ENCODE measurements around the gene NBAS.

DNA sequence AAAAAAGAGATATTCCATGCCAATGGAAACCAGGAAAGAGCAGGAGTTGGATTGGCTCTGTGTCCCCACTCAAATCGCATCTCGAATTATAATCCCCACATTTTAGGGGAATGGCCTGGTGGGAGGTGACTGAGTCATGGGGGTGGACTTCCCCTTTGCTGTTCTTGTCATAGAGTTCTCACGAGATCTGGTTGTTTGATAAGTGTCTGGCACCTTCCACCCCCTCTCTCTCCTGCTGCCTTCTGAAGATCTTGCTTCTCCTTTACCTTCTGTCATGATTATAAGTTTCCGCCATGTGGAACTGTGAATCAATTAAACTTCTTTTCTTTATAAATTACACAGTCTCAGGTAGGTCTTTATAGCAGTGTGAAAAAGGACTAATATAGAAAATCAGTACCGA, 355.6 kb downstream of the NBAS start:
- TF ChIP-seq, protein P1, sequence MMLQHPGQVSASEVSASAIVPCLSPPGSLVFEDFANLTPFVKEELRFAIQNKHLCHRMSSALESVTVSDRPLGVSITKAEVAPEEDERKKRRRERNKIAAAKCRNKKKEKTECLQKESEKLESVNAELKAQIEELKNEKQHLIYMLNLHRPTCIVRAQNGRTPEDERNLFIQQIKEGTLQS (IDR thresholded peaks at IDR 0.05; ENCODE audit: borderline replicate concordance, extremely low read depth, low read depth, low read length), result no peak
- TF ChIP-seq ZNF274 (IDR thresholded peaks at IDR 0.05; ENCODE audit: insufficient read depth, insufficient read length), result no peak
- no peak for TF ChIP-seq NRF1 (conservative IDR thresholded peaks at IDR 0.05; ENCODE audit: low read depth, low read length)
- no peak for TF ChIP-seq NR2C1 (IDR thresholded peaks at IDR 0.05)
- TF ChIP-seq SUPT20H (IDR thresholded peaks at IDR 0.05; ENCODE audit: borderline replicate concordance, control insufficient read depth, low read depth, low read length), result no peak
- no peak for TF ChIP-seq POU2F2 (IDR thresholded peaks at IDR 0.05; ENCODE audit: borderline replicate concordance, low read depth, low read length)
- TF ChIP-seq POLR2A (IDR thresholded peaks at IDR 0.05; ENCODE audit: low read depth, low read length), result no peak
- TF ChIP-seq, protein P2, sequence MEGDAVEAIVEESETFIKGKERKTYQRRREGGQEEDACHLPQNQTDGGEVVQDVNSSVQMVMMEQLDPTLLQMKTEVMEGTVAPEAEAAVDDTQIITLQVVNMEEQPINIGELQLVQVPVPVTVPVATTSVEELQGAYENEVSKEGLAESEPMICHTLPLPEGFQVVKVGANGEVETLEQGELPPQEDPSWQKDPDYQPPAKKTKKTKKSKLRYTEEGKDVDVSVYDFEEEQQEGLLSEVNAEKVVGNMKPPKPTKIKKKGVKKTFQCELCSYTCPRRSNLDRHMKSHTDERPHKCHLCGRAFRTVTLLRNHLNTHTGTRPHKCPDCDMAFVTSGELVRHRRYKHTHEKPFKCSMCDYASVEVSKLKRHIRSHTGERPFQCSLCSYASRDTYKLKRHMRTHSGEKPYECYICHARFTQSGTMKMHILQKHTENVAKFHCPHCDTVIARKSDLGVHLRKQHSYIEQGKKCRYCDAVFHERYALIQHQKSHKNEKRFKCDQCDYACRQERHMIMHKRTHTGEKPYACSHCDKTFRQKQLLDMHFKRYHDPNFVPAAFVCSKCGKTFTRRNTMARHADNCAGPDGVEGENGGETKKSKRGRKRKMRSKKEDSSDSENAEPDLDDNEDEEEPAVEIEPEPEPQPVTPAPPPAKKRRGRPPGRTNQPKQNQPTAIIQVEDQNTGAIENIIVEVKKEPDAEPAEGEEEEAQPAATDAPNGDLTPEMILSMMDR (IDR thresholded peaks at IDR 0.05 in 2 of 3, conservative IDR thresholded peaks at IDR 0.05 in 1 of 3; ENCODE audit: control insufficient read depth in 2 of 3, extremely low read depth in 1 of 3, insufficient read depth in 1 of 3, low read depth in 3 of 3, low read length in 3 of 3), result no peak
- no peak for TF ChIP-seq EP300 (IDR thresholded peaks at IDR 0.05; ENCODE audit: borderline replicate concordance in 1 of 2, control insufficient read depth in 1 of 2, low read depth in 2 of 2, low read length in 2 of 2)
- TF ChIP-seq FOXM1 (IDR thresholded peaks at IDR 0.05; ENCODE audit: low read depth, low read length), result no peak
- no peak for TF ChIP-seq ZNF24 (IDR thresholded peaks at IDR 0.05)
- TF ChIP-seq SIX5 (IDR thresholded peaks at IDR 0.05; ENCODE audit: low read depth, low read length, severe bottlenecking), result no peak
- TF ChIP-seq, protein P3, sequence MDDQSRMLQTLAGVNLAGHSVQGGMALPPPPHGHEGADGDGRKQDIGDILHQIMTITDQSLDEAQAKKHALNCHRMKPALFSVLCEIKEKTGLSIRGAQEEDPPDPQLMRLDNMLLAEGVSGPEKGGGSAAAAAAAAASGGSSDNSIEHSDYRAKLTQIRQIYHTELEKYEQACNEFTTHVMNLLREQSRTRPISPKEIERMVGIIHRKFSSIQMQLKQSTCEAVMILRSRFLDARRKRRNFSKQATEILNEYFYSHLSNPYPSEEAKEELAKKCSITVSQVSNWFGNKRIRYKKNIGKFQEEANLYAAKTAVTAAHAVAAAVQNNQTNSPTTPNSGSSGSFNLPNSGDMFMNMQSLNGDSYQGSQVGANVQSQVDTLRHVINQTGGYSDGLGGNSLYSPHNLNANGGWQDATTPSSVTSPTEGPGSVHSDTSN (IDR thresholded peaks at IDR 0.05; ENCODE audit: insufficient replicate concordance, low read depth, low read length), result no peak

Measured in GM12878 (cell line).